ENCODE results near the gene CBLN3. TPM values are rescaled to one million over a fixed set of nuclear protein-coding genes. Genes with fewer than 3 reads are reported as not detected.

CBLN3 gene
- total RNA-seq, 2 experiments from 2014 or later = 2.0 to 6.7 TPM

DNA sequence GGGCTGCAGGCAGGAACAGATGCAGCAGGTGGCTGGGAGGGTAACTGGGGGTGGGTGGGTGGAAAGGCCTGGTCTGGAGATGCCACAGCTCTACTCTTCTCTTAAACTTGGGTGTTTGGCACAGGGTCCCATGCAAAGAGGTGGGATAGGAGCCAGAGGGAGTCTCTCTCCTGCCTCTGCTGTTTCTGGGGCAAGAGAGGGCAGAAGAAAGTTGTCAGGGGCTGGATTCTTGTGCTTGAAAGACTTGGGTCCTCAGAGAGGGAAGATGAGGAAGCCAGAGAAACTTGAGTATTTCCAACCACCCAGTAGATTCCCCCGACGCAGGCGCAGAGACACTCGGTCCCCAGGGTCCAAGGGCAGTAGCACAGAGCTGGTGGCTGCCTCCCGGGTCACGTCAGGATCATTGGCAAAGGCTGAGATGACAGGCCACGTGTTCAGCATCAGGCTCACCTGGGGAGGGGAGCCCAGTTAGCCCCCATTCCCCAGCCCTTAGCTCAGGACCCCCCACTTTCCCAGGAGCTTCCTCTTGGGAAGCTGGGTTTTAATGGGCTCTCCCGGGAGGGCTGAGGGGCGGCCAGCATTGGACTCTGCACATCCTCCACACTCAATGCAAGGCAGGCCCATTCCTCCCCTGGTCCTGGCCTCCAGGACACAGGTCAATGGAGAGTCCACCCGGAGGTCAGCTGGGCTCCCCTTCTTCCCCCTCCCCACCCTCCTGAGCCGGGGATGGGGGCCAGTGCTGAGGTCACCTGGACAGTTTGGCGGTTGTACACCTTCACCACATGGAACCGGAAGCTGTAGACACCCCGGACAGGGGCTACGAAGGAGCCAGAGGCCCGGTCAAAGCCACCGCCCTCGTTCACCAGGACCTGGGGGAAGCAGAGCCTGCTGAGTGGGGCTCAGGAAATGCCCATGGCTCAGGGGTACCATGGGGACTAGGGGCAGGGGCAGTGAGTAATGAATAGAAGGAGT is 1.6 kb downstream of the CBLN3 start:
- TF ChIP-seq EZH2phosphoT487 (IDR thresholded peaks at IDR 0.05; ENCODE audit: borderline replicate concordance, low read depth, low read length) (no peak), CTCF (conservative IDR thresholded peaks at IDR 0.05; ENCODE audit: low read length) (no peak)
- Histone ChIP-seq H3K79me2 (ENCODE audit: insufficient read depth, low read depth, low read length) (peaks cover 5% of the 10 kb centered on the region; the same call in 1 of the 2 replicates), H3K9me2 (ENCODE audit: insufficient read depth, low read length) (no peaks in the 10 kb centered on the region), H3K27ac (ENCODE audit: low read depth, low read length, poor library complexity, severe bottlenecking) (no peak overlapping the region), H4K20me1 (ENCODE audit: insufficient read depth, low read length) (no peaks in the 10 kb centered on the region), H3K4me2 (ENCODE audit: low read length) (no peak overlapping the region), H3K9me3 (ENCODE audit: low read length) (no peaks in the 10 kb centered on the region), H2AFZ (ENCODE audit: low read length) (no peak overlapping the region), H3K4me3 (ENCODE audit: low read depth, low read length, poor library complexity, severe bottlenecking) (no peak overlapping the region), H3K36me3 (ENCODE audit: insufficient read depth, low read length) (peaks cover 5% of the 10 kb centered on the region; the same call in 1 of the 2 replicates), H3K4me1 (ENCODE audit: insufficient read depth, low read length, poor library complexity, severe bottlenecking) (peaks cover 31% of the 10 kb centered on the region)
- no TSS peak for BruUV-seq (replicated peaks)
- intact Hi-C loops (cut with micrococcal nuclease; ENCODE audit: unreplicated experiment) = no loop called here
- CTCF ChIA-PET (ENCODE audit: unreplicated experiment) = no interaction called here
- no peak for DNase-seq (ENCODE audit: low spot score)
- POLR2A ChIA-PET = interaction anchor here (1.4 kb wide), 1 partner anchor 83 kb away, joined by 3 read pairs; no protein-coding TSS in a partner anchor

DNA sequence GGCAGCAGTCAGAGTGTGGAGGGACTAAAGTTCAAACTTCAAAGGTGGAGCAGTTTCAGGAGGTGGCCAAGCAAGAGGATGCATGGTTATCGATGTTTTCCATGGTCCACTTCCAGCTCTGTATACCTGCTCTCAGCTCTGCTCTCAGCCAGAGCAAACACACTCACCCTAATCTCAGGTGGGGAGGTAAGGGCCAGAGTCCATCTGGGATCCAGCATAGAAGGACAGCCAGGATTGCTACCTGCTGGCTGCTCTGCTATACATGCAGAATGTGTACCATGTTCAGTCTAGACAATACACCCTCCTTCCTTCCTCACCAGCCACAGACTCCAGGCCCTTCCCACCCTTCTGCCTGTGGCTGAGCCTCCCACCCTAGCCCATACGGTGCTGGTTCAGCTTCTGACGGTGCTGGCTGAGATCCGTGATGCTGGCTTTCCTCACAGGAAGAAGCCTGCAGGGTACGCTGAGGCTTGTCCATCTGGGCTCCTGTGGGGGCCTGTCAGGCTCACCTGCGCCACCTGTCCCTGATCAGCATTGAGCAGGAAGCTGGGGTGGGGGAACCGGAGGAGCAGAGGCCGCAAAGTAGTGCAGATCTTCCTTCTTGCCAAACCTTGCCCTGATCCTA is 2.4 kb downstream of the CBLN3 start:
- Histone ChIP-seq H3K4me1 (ENCODE audit: insufficient read depth, low read length, poor library complexity, severe bottlenecking) (peaks cover 26% of the 10 kb centered on the region), H3K9me2 (ENCODE audit: insufficient read depth, low read length) (no peaks in the 10 kb centered on the region), H3K4me2 (ENCODE audit: low read length) (no peak overlapping the region), H2AFZ (ENCODE audit: low read length) (no peak overlapping the region), H3K4me3 (ENCODE audit: low read depth, low read length, poor library complexity, severe bottlenecking) (no peak overlapping the region), H3K9me3 (ENCODE audit: low read length) (no peaks in the 10 kb centered on the region), H3K79me2 (ENCODE audit: insufficient read depth, low read depth, low read length) (peaks cover 5% of the 10 kb centered on the region; the same call in 1 of the 2 replicates), H3K36me3 (ENCODE audit: insufficient read depth, low read length) (no peaks in the 10 kb centered on the region), H3K27ac (ENCODE audit: low read depth, low read length, poor library complexity, severe bottlenecking) (no peak overlapping the region), H4K20me1 (ENCODE audit: insufficient read depth, low read length) (no peaks in the 10 kb centered on the region)
- no peak for TF ChIP-seq EZH2phosphoT487 (IDR thresholded peaks at IDR 0.05; ENCODE audit: borderline replicate concordance, low read depth, low read length)
- no peak for TF ChIP-seq CTCF (conservative IDR thresholded peaks at IDR 0.05; ENCODE audit: low read length)
- BruUV-seq (replicated peaks) = no TSS peak
- intact Hi-C loops (cut with micrococcal nuclease; ENCODE audit: unreplicated experiment) = no loop called here
- CTCF ChIA-PET (ENCODE audit: unreplicated experiment) = no interaction called here
- POLR2A ChIA-PET = no interaction called here
- DNase-seq (ENCODE audit: low spot score) = peak; percentile 27

All from OCI-LY7 (cell line).